ENCODE results near the gene FBXW11. TPM values are rescaled to one million over a fixed set of nuclear protein-coding genes. Genes with fewer than 3 reads are reported as not detected.

FBXW11 gene
- total RNA-seq, 4 donors from 2014 or later = 35.9 to 56.8 (median 50.9) TPM

- TF ChIP-seq POLR2A (IDR thresholded peaks at IDR 0.05) = no peak
- TF ChIP-seq, protein P1, sequence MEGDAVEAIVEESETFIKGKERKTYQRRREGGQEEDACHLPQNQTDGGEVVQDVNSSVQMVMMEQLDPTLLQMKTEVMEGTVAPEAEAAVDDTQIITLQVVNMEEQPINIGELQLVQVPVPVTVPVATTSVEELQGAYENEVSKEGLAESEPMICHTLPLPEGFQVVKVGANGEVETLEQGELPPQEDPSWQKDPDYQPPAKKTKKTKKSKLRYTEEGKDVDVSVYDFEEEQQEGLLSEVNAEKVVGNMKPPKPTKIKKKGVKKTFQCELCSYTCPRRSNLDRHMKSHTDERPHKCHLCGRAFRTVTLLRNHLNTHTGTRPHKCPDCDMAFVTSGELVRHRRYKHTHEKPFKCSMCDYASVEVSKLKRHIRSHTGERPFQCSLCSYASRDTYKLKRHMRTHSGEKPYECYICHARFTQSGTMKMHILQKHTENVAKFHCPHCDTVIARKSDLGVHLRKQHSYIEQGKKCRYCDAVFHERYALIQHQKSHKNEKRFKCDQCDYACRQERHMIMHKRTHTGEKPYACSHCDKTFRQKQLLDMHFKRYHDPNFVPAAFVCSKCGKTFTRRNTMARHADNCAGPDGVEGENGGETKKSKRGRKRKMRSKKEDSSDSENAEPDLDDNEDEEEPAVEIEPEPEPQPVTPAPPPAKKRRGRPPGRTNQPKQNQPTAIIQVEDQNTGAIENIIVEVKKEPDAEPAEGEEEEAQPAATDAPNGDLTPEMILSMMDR (IDR thresholded peaks at IDR 0.05) = no peak
- 81 to 90% methylated on average over 7 of the region's 7 CpGs for WGBS, 2 donors
- DNase-seq (ENCODE audit: low spot score in 2 of 2) = no peak
- no peak overlapping the region for H3K4me3 ChIP-seq (ENCODE audit: low read depth, poor library complexity, severe bottlenecking)
- intact Hi-C loops (cut with DNase I; ENCODE audit: low total_unique reads) = no loop called here
Measured at GRCh38 chr5:172045315-172045632, 38.8 kb upstream of the FBXW11 start.

DNA sequence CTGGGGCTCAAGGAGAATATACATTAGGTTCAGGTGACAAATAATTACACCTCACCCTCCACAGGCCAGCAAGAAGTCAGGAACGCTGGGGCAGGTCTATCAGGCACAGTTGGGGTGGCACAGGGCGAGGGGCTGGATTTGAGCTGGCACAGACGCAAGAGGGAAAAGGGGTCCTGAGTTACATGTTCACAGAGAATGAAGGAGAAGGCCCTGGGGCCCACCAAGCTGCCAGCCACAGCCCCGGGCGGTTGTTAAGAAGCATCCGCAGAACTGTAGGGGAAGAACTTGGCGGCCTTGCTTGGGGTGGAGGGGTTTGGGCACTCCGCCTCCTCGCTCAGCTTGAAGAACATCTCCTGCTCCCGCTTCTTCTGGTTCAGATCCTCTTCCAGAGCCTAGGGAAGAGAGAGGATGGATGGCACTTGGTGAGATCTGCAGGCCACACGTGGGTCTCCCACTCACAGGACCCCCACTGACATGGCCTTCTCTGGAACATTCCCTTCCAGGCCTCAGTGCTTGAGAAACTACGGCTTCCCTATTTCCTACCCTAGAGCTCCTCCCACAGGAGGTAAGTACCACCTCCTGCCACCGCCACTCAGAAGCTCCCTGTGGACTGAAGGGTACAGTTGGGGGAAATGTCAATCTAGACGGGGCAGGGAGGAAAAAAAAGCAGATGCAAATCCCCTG is 38.3 kb upstream of the FBXW11 start:
- DNase-seq (ENCODE audit: low spot score in 2 of 2) = peak in 1 of 2 donors; percentile 67
- no peak for TF ChIP-seq POLR2A (IDR thresholded peaks at IDR 0.05)
- TF ChIP-seq, protein P1 (IDR thresholded peaks at IDR 0.05) = no peak
- H3K4me3 ChIP-seq (ENCODE audit: low read depth, poor library complexity, severe bottlenecking) = no peak overlapping the region
- WGBS, 2 donors = 88 to 90% methylated on average over 14 of the region's 14 CpGs
- intact Hi-C loops (cut with DNase I; ENCODE audit: low total_unique reads) = no loop called here

DNA sequence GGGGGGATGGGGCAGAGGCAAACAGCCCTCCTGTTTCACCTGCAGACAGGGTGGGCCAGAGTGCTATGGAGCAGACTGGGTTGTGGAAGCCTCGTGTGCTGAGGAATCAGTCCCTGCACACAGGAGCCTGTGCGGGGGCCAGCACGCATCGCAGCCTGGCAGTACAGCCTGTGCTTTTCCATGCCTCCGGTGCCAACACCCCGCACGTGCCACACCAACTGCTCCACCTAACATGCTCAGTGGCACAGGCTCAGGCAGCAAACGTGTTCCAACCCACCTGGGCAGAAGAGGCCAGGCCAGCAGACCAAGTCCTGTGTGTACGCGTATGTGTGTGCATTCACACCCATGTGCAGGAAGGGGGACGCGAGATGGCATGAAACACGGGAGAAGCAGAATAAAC is 37.4 kb upstream of the FBXW11 start:
- TF ChIP-seq, protein P1 (IDR thresholded peaks at IDR 0.05) = no peak
- no peak for TF ChIP-seq POLR2A (IDR thresholded peaks at IDR 0.05)
- no peak overlapping the region for H3K4me3 ChIP-seq (ENCODE audit: low read depth, poor library complexity, severe bottlenecking)
- intact Hi-C loops (cut with DNase I; ENCODE audit: low total_unique reads) = no loop called here
- peak in 1 of 2 donors; percentile 50 for DNase-seq (ENCODE audit: low spot score in 2 of 2)
- WGBS, 2 donors = 51 to 74% methylated on average over 13 of the region's 13 CpGs

DNA sequence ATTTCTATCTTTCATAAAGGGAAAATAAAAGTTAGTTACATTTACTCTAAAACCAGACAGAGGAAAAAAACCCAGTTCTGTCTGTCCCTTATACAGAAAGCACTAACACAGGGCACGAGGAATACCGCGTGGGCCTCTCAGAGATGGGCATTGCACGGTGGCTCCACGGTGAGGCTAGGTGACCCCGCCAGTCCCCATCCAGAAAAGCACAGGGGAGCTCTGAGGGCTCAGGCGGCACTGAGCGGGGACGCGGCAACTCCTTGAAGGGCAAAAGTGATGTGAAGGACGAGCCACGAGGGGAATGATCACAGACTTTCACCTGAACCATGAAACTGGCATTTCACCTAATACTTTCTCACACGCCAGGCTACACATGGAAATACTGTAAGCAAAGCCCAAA is 35.7 kb upstream of the FBXW11 start:
- intact Hi-C loops (cut with DNase I; ENCODE audit: low total_unique reads) = no loop called here
- no peak for DNase-seq (ENCODE audit: low spot score in 2 of 2)
- 92 to 93% methylated on average over 13 of the region's 13 CpGs for WGBS, 2 donors
- no peak overlapping the region for H3K4me3 ChIP-seq (ENCODE audit: low read depth, poor library complexity, severe bottlenecking)
- TF ChIP-seq, protein P1 (IDR thresholded peaks at IDR 0.05) = no peak
- TF ChIP-seq POLR2A (IDR thresholded peaks at IDR 0.05) = no peak

DNA sequence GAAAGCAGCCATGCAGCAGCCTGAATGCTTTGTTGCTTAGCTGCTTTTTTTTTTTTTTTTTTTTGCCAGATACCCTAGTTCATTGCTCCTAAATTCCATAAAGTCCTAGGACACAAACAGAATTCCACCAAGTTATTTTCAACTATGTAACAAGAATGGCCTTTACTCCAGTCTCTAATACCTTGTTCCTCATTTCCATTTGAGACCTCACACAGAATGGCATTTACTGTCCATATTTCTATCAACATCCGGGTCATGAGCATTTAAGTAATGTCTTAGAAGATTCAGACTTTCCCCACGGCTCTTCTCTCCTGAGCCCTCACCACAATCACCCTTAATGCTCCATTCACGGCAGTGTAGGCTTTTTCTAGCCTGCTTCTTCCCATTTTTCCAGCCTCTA is 31.7 kb upstream of the FBXW11 start:
- H3K4me3 ChIP-seq (ENCODE audit: low read depth, poor library complexity, severe bottlenecking) = no peak overlapping the region
- intact Hi-C loops (cut with DNase I; ENCODE audit: low total_unique reads) = no loop called here
- no peak for DNase-seq (ENCODE audit: low spot score in 2 of 2)
- no peak for TF ChIP-seq POLR2A (IDR thresholded peaks at IDR 0.05)
- TF ChIP-seq, protein P1 (IDR thresholded peaks at IDR 0.05) = no peak
- 92 to 95% methylated on average over 3 of the region's 3 CpGs for WGBS, 2 donors

DNA sequence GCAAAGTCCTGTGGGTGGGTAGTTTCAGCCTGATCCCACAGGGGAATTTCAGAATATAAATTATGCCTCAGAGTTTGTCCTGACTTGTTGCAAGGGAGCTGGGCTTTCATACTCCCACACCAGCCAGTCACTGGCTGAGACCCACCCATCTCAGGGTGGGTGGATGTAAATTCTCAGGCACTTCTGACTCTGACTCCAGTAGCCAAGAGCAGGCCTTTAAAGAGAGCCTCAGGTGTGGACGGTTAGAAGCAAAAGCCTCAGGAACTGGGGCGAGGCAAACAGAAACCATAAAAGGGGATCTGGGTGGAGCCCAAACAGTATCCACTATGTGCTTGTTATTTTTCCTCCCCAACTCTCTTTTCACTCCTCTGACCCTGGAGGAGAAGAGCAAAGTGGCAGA is 28.6 kb upstream of the FBXW11 start:
- TF ChIP-seq, protein P1 (IDR thresholded peaks at IDR 0.05) = no peak
- TF ChIP-seq POLR2A (IDR thresholded peaks at IDR 0.05) = no peak
- H3K4me3 ChIP-seq (ENCODE audit: low read depth, poor library complexity, severe bottlenecking) = no peak overlapping the region
- intact Hi-C loops (cut with DNase I; ENCODE audit: low total_unique reads) = no loop called here
- 37 to 39% methylated on average over 2 of the region's 2 CpGs for WGBS, 2 donors
- no peak for DNase-seq (ENCODE audit: low spot score in 2 of 2)
